Neural progenitor cell (in vitro differentiated cells): ENCODE results near the gene SBSN. TPM values are rescaled to one million over a fixed set of nuclear protein-coding genes. Genes with fewer than 3 reads are reported as not detected.

Experiments used
- DNase-seq: peaks from one replicate; pipeline ENCODE4 v3.0.0-alpha.2; 2016; ENCODE audit warnings: low spot score
- H2AFZ ChIP-seq: fragments of 200-600 bp; sonication (generic); replicated peaks from 2 replicates; pipeline ENCODE4 v1.6.1; 2016; ENCODE audit warnings: antibody characterized with exemption
- H3F3A ChIP-seq: fragments of 200-600 bp; sonication (generic); 2 replicates; pipeline ENCODE4 v1.6.1; 2016; ENCODE audit warnings: antibody characterized with exemption, low read depth
- H3K27ac ChIP-seq: fragments of 200-600 bp; sonication (generic); 2 replicates; pipeline ENCODE4 v1.5.1; 2016; ENCODE audit warnings: mild to moderate bottlenecking
- H3K27me3 ChIP-seq: fragments of 200-600 bp; sonication (generic); 2 replicates; pipeline ENCODE4 v1.6.1; 2016; ENCODE audit warnings: mild to moderate bottlenecking, moderate library complexity
- H3K36me3 ChIP-seq: fragments of 200-600 bp; sonication (generic); 2 replicates; pipeline ENCODE4 v1.5.1; 2016
- H3K4me1 ChIP-seq: fragments of 200-600 bp; sonication (generic); 2 replicates; pipeline ENCODE4 v1.6.1; 2016; ENCODE audit warnings: mixed run types
- H3K4me2 ChIP-seq: fragments of 200-600 bp; sonication (generic); 2 replicates; pipeline ENCODE4 v1.6.1; 2016
- H3K4me3 ChIP-seq: fragments of 200-600 bp; sonication (generic); 2 replicates; pipeline ENCODE4 v1.5.1; 2016
- H3K79me2 ChIP-seq: fragments of 200-600 bp; sonication (generic); 2 replicates; pipeline ENCODE4 v1.6.1; 2016; ENCODE audit warnings: low read depth
- H3K9ac ChIP-seq: fragments of 200-600 bp; sonication (generic); 2 replicates; pipeline ENCODE4 v1.6.1; 2016
- H3K9me3 ChIP-seq: fragments of 200-600 bp; sonication (generic); 2 replicates; pipeline ENCODE4 v1.5.1; 2016; ENCODE audit warnings: low read depth
- H4K20me1 ChIP-seq: fragments of 200-600 bp; sonication (generic); 2 replicates; pipeline ENCODE4 v1.6.1; 2016; ENCODE audit warnings: low read depth
- H3K27ac Mint-ChIP-seq: 3 replicates; pipeline ENCODE4 v1.8.0; 2021; ENCODE audit warnings: mixed read lengths
- H3K27me3 Mint-ChIP-seq: 2 replicates; pipeline ENCODE4 v1.8.0; 2022; ENCODE audit warnings: low read depth, mild to moderate bottlenecking, inconsistent platforms, moderate library complexity, mixed read lengths; ENCODE audit not compliant: insufficient read depth
- H3K36me3 Mint-ChIP-seq: 3 replicates; pipeline ENCODE4 v1.8.0; 2021; ENCODE audit warnings: mixed read lengths
- H3K4me1 Mint-ChIP-seq: 3 replicates; pipeline ENCODE4 v1.8.0; 2021; ENCODE audit warnings: mixed read lengths
- H3K4me3 Mint-ChIP-seq: 3 replicates; pipeline ENCODE4 v1.8.0; 2021; ENCODE audit warnings: mild to moderate bottlenecking, moderate library complexity, mixed read lengths
- H3K9me3 Mint-ChIP-seq: 3 replicates; pipeline ENCODE4 v1.8.0; 2020; ENCODE audit warnings: mixed read lengths
- EZH2 ChIP-seq: fragments of 200-600 bp; sonication (generic); IDR thresholded peaks from 2 replicates; pipeline ENCODE4 v1.6.1; 2017; ENCODE audit warnings: antibody characterized with exemption, mild to moderate bottlenecking, moderate library complexity
- EZH2phosphoT487 ChIP-seq: fragments of 200-600 bp; sonication (generic); IDR thresholded peaks from 2 replicates; pipeline ENCODE4 v1.6.1; 2017; ENCODE audit warnings: antibody characterized with exemption
- total RNA-seq: library from RNA; depleted of rRNA; stranded (reverse); fragments of >200 nt; gene quantifications from 2 replicates; pipeline ENCODE4 v1.2.3, GENCODE V29; 2015; ENCODE audit warnings: low replicate concordance
- TF ChIP-seq, protein P1 (sequence below): fragments of 200-600 bp; sonication (generic); IDR thresholded peaks from 2 replicates; pipeline ENCODE4 v1.5.1; 2017; ENCODE audit warnings: antibody characterized with exemption, mild to moderate bottlenecking

SBSN gene
- total RNA-seq, 1 donor from 2014 or later: not detected

DNA sequence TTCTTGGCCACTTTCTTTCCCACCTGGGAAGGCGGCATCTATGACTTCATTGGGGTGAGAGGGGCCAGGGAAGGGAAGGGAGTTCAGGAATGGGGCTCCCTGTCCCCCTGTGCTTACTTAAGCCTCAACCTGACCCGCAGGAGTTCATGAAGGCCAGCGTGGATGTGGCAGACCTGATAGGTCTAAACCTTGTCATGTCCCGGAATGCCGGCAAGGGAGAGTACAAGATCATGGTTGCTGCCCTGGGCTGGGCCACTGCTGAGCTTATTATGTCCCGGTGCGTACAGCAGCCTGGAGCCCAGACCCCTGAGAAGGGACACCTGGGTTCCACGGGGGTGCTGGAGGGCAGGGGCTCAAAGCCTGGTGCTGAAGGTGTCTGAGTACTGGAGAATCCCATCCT is 18.4 kb upstream of the SBSN start:
- peaks cover 2% of the 10 kb centered on the region for H3K27me3 Mint-ChIP-seq
- Histone ChIP-seq H3F3A (no peaks in the 10 kb centered on the region), H3K27me3 (no peaks in the 10 kb centered on the region), H3K9me3 (no peaks in the 10 kb centered on the region), H3K4me3 (peak overlapping the region; percentile 82), H3K4me1 (peaks cover 11% of the 10 kb centered on the region), H4K20me1 (peaks cover 18% of the 10 kb centered on the region), H3K36me3 (no peaks in the 10 kb centered on the region), H3K79me2 (peaks cover 35% of the 10 kb centered on the region), H3K27ac (no peak overlapping the region), H2AFZ (no peak overlapping the region), H3K4me2 (peak overlapping the region; percentile 96), H3K9ac (no peak overlapping the region)
- H3K36me3 Mint-ChIP-seq: peaks cover 6% of the 10 kb centered on the region
- peak overlapping the region; percentile 91 for H3K4me3 Mint-ChIP-seq
- H3K9me3 Mint-ChIP-seq: no peaks in the 10 kb centered on the region
- no peak for DNase-seq
- H3K27ac Mint-ChIP-seq: no peak overlapping the region
- H3K4me1 Mint-ChIP-seq: peaks cover 31% of the 10 kb centered on the region
- TF ChIP-seq, protein P1, sequence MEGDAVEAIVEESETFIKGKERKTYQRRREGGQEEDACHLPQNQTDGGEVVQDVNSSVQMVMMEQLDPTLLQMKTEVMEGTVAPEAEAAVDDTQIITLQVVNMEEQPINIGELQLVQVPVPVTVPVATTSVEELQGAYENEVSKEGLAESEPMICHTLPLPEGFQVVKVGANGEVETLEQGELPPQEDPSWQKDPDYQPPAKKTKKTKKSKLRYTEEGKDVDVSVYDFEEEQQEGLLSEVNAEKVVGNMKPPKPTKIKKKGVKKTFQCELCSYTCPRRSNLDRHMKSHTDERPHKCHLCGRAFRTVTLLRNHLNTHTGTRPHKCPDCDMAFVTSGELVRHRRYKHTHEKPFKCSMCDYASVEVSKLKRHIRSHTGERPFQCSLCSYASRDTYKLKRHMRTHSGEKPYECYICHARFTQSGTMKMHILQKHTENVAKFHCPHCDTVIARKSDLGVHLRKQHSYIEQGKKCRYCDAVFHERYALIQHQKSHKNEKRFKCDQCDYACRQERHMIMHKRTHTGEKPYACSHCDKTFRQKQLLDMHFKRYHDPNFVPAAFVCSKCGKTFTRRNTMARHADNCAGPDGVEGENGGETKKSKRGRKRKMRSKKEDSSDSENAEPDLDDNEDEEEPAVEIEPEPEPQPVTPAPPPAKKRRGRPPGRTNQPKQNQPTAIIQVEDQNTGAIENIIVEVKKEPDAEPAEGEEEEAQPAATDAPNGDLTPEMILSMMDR: no peak
- no peak for TF ChIP-seq EZH2phosphoT487
- TF ChIP-seq EZH2: no peak

- H3K27ac ChIP-seq: no peak overlapping the region
- H3K4me1 ChIP-seq: peaks cover 11% of the 10 kb centered on the region
- DNase-seq: no peak
- Mint-ChIP-seq H3K4me1 (peaks cover 31% of the 10 kb centered on the region), H3K4me3 (peak overlapping the region; percentile 91), H3K36me3 (peaks cover 6% of the 10 kb centered on the region), H3K27ac (no peak overlapping the region), H3K9me3 (no peaks in the 10 kb centered on the region), H3K27me3 (peaks cover 2% of the 10 kb centered on the region)
- H3K9ac ChIP-seq: peak overlapping the region; percentile 87
- peak overlapping the region; percentile 95 for H2AFZ ChIP-seq
- H3F3A ChIP-seq: no peaks in the 10 kb centered on the region
- H3K4me2 ChIP-seq: peak overlapping the region; percentile 96
- H3K9me3 ChIP-seq: no peaks in the 10 kb centered on the region
- peaks cover 35% of the 10 kb centered on the region for H3K79me2 ChIP-seq
- H3K36me3 ChIP-seq: no peaks in the 10 kb centered on the region
- H4K20me1 ChIP-seq: peaks cover 18% of the 10 kb centered on the region
- peak overlapping the region; percentile 82 for H3K4me3 ChIP-seq
- TF ChIP-seq, protein P1: no peak
- no peak for TF ChIP-seq EZH2phosphoT487
- no peaks in the 10 kb centered on the region for H3K27me3 ChIP-seq
Measured at GRCh38 chr19:35545855-35546381, 17.8 kb upstream of the SBSN start.

- no peaks in the 10 kb centered on the region for H3K36me3 ChIP-seq
- H3K36me3 Mint-ChIP-seq: peaks cover 6% of the 10 kb centered on the region
- H3K9me3 Mint-ChIP-seq: no peaks in the 10 kb centered on the region
Measured at GRCh38 chr19:35545001-35545854, 17.1 kb upstream of the SBSN start, which contains the start of gene TMEM147. TSS of gene TMEM147 (plus strand) at chr19:35545626. CDS start at chr19:35545740, 114 bp downstream.

More at GRCh38 chr19:35545001-35545854, 17.1 kb upstream of the SBSN start, which contains the start of gene TMEM147:
- H3K4me2 ChIP-seq: peak within 1 kb of the TSS; percentile 96
- no peak within 1 kb of the TSS for H3K27ac ChIP-seq
- peak within 1 kb of the TSS; percentile 95 for H2AFZ ChIP-seq
- peaks cover 11% of the 10 kb centered on the region for H3K4me1 ChIP-seq
- peaks cover 2% of the 10 kb centered on the region for H3K27me3 Mint-ChIP-seq
- H3K9ac ChIP-seq: peak within 1 kb of the TSS; percentile 87
- H3K4me3 ChIP-seq: peak within 1 kb of the TSS; percentile 82
- H3F3A ChIP-seq: no peaks in the 10 kb centered on the region
- peaks cover 18% of the 10 kb centered on the region for H4K20me1 ChIP-seq
- TF ChIP-seq, protein P1: no peak
- TF ChIP-seq EZH2 (no peak), EZH2phosphoT487 (no peak)
- peaks cover 35% of the 10 kb centered on the region for H3K79me2 ChIP-seq
- H3K27me3 ChIP-seq: no peaks in the 10 kb centered on the region
- peak; percentile 96 for DNase-seq
- no peaks in the 10 kb centered on the region for H3K9me3 ChIP-seq
- peaks cover 28% of the 10 kb centered on the region for H3K4me1 Mint-ChIP-seq
- H3K4me3 Mint-ChIP-seq: peak within 1 kb of the TSS; percentile 91
- no peak within 1 kb of the TSS for H3K27ac Mint-ChIP-seq
